HG03469 (cell line): Measurements from ENCODE around the gene KCNJ9.
"Not testable (repeated sequence)": the region's sequence is repeated elsewhere in the genome, so short reads cannot be mapped to it uniquely, and the experiment has no call there.

Experiments
- ATAC-seq: cut with Tn5 transposase; IDR thresholded peaks from one replicate; pipeline ENCODE4 v1.9.1; 2021; ENCODE audit warnings: mild to moderate bottlenecking, moderate library complexity, moderate number of reproducible peaks; ENCODE audit not compliant: unreplicated experiment

KCNJ9 gene

DNA sequence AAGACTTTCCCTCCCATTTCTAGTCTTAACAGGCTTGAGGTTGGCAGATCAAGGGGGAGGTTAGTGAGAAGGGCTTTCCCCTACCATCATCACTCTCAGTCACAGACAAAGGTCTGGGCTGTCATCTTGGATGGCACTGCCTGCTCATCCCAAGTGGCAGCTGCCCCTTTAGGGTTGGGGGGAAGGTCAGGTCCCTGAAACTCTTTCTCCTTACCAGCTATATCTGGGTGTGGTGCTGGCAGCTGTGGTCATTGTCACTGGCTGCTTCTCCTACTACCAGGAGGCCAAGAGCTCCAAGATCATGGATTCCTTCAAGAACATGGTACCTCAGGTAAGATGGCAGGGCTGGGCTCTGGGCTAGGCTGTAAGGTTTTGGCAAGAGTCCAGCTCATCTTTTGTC lies 42.4 kb downstream of the KCNJ9 start:
- ATAC-seq: no peak

GRCh38 chr1:160124705-160125478 lies 43.6 kb downstream of the KCNJ9 start:
- no peak for ATAC-seq

- ATAC-seq: no peak
These were observed 44.4 kb downstream of the KCNJ9 start for GRCh38 chr1:160125746-160126145.

GRCh38 chr1:160126342-160126741 lies 45.0 kb downstream of the KCNJ9 start:
- ATAC-seq: not testable (repeated sequence)

DNA sequence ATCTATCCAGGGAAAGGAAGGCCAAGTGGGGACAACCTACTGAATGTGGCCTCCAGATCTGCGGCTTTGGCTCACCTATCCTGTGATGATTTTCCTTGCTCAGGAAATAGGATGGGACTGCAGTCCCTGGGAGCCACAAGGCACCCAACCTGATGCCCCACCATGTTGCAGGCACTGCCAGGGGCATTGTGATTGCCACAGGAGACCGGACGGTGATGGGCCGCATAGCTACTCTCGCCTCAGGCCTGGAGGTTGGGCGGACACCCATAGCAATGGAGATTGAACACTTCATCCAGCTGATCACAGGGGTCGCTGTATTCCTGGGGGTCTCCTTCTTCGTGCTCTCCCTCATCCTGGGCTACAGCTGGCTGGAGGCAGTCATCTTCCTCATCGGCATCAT lies 46.0 kb downstream of the KCNJ9 start:
- no peak for ATAC-seq

GRCh38 chr1:160127865-160128523 lies 46.7 kb downstream of the KCNJ9 start:
- no peak for ATAC-seq

- no peak for ATAC-seq
These were observed 47.3 kb downstream of the KCNJ9 start for GRCh38 chr1:160128636-160129035.

DNA sequence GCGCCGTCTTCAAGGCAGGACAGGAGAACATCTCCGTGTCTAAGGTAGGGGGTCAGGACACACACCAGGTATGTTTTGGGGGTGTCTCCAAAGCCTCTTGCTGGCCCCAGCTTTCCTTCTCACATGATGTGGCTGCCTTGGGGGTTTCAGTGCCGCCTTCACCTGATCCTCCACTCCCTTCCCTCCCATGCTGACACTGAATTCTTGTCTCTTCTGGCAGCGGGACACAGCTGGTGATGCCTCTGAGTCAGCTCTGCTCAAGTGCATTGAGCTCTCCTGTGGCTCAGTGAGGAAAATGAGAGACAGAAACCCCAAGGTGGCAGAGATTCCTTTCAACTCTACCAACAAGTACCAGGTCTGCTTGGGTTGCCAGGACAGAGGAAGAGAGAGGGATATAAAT lies 47.7 kb downstream of the KCNJ9 start:
- no peak for ATAC-seq

DNA sequence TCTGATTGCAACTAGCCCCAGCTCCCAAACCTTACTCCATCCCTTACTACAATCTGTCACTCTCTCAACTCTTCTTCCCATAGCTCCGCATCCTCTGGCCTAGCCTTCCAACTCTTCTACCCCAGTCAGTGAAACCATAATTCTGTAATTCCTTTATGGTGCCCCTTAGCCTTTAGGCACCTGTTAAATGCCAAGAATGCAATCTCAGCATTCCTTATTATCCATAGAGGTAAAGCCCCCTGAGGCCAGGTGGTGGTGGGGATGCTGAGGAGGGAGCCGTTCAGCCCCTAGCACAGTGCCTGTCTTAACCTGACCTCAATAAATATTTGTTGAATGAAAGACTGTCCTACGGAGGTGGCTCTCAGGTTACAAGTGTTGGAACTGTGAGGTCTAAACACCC lies 48.2 kb downstream of the KCNJ9 start:
- ATAC-seq: no peak

DNA sequence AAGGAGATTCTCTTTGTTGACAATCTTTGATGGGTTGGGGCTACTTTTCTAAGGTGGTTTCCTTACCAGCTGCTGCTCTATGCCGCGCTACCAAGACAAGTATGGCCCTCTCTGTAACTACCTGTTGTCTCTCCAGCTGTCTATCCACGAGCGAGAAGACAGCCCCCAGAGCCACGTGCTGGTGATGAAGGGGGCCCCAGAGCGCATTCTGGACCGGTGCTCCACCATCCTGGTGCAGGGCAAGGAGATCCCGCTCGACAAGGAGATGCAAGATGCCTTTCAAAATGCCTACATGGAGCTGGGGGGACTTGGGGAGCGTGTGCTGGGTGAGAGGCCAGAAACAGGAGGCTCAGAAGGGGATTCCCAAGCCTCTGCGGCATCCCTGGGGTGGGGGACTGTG lies 48.6 kb downstream of the KCNJ9 start:
- no peak for ATAC-seq

- ATAC-seq: no peak
These were observed 49.1 kb downstream of the KCNJ9 start for GRCh38 chr1:160130486-160130885.

- ATAC-seq: no peak
These were observed 49.6 kb downstream of the KCNJ9 start for GRCh38 chr1:160130939-160131338.

- ATAC-seq: no peak
These were observed 50.6 kb downstream of the KCNJ9 start for GRCh38 chr1:160131803-160132565.

DNA sequence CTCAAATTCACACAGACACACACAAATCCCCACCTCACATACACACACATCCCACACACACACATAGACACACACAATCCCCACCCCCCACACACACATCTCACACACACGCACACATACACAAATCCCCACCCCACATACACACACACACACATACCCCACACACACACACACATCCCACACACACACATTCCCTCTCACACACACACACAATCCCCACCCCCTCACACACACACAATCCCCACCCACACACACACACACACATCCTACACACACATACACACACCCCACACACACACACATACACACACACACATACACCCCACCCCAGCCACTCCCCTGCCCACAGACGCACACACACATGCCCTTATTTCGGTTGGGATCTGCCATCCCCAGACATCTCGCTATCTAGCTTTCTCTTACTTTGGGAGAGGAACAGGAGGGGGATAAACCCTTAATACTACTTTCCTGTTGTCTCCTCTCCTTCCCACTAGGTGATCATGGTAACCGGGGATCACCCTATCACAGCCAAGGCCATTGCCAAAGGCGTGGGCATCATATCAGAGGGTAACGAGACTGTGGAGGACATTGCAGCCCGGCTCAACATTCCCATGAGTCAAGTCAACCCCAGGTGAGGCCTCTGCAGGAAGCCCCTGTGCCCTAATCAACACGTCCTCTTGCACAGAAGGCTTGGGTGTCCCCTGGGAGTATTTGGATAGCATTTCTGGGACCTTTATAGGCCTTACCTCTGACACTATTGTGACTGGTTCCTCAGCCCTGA lies 52.8 kb downstream of the KCNJ9 start:
- ATAC-seq: no peak

DNA sequence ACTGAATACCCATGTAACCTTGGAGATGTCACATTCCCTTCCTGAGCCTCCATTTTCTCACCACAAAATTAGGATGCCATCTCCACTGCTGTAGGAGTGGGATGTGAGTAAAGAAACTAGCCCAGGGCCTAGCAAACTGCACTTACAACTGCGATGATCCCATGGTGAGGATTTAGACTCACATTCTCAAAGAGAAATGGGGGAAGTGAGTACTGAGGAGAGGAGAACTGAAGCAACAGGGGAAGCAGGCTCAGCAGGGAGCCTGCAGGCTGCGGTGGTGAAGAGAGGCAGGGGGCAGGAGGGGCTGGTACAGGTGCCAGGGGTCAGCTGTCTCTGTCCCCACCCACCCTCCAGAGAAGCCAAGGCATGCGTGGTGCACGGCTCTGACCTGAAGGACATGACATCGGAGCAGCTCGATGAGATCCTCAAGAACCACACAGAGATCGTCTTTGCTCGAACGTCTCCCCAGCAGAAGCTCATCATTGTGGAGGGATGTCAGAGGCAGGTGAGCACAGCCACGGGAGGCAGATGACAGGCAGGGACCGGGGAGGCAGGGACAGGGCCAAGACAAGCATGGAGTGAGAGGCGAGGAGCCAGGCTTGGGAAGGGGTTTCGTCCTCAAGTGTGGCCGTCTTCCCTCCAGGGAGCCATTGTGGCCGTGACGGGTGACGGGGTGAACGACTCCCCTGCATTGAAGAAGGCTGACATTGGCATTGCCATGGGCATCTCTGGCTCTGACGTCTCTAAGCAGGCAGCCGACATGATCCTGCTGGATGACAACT lies 53.6 kb downstream of the KCNJ9 start:
- no peak for ATAC-seq

- no peak for ATAC-seq
These were observed 55.0 kb downstream of the KCNJ9 start for GRCh38 chr1:160136121-160136925.

DNA sequence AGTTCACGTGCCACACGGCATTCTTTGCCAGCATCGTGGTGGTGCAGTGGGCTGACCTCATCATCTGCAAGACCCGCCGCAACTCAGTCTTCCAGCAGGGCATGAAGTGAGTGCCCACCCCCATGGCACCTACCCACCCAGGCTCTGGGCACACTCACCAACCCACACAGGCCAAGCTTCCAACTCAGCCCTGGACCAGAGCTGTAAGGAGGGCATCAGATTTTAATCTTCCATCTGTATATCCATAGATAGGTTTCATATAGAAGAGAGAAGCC lies 55.5 kb downstream of the KCNJ9 start:
- no peak for ATAC-seq

GRCh38 chr1:160137216-160137862 lies 56.0 kb downstream of the KCNJ9 start:
- no peak for ATAC-seq

- no peak for ATAC-seq
These were observed 58.5 kb downstream of the KCNJ9 start for GRCh38 chr1:160139840-160140239.
